Spleen (tissue), 11 donors: ENCODE results near the gene BAZ1B. TPM values are rescaled to one million over a fixed set of nuclear protein-coding genes. Genes with fewer than 3 reads are reported as not detected.
"Not testable (repeated sequence)": the region's sequence is repeated elsewhere in the genome, so short reads cannot be mapped to it uniquely, and the experiment has no call there.

Experiments
- DNase-seq: peaks from one replicate; pipeline ENCODE4 v3.0.0-alpha.2; 2020
- H3K27ac ChIP-seq, 8 donors: fragments of 200-600 bp; sonication (generic) in 7 of 8; 1 replicate in 4 of 8; 2 replicates in 4 of 8; pipeline versions ENCODE4 v1.5.0 to v1.8.0; 2016 to 2021; ENCODE audit warnings: inconsistent platforms in 4 of 8, mild to moderate bottlenecking in 4 of 8, moderate library complexity in 1 of 8
- H3K27me3 ChIP-seq, 7 donors: fragments of 200-600 bp; sonication (generic) in 6 of 7; replicated peaks in 1 of 7; 1 replicate in 4 of 7; 2 replicates in 3 of 7; pipeline versions ENCODE4 v1.5.0 to v1.8.0; 2016 to 2021; ENCODE audit warnings: inconsistent platforms in 3 of 7, mild to moderate bottlenecking in 1 of 7
- H3K36me3 ChIP-seq, 6 donors: fragments of 200-600 bp; sonication (generic) in 5 of 6; 1 replicate in 4 of 6; 2 replicates in 2 of 6; pipeline versions ENCODE4 v1.5.0 to v1.8.0; 2016 to 2021; ENCODE audit warnings: inconsistent platforms in 2 of 6
- H3K4me1 ChIP-seq, 6 donors: fragments of 200-600 bp; sonication (generic) in 5 of 6; 1 replicate in 3 of 6; 2 replicates in 3 of 6; pipeline versions ENCODE4 v1.5.0 to v1.8.0; 2016 to 2021; ENCODE audit warnings: inconsistent platforms in 3 of 6
- H3K4me3 ChIP-seq, 8 donors: fragments of 200-600 bp; sonication (generic) in 7 of 8; 1 replicate in 4 of 8; 2 replicates in 4 of 8; pipeline versions ENCODE4 v1.5.0 to v1.8.0; 2016 to 2021; ENCODE audit warnings: inconsistent platforms in 4 of 8, mild to moderate bottlenecking in 4 of 8, moderate library complexity in 2 of 8
- H3K9me3 ChIP-seq, 8 donors: fragments of 200-600 bp; sonication (generic) in 7 of 8; 1 replicate in 4 of 8; 2 replicates in 4 of 8; pipeline versions ENCODE4 v1.5.0 to v1.8.0; 2016 to 2021; ENCODE audit warnings: inconsistent platforms in 4 of 8
- CTCF ChIP-seq, 11 experiments: fragments of 200-600 bp in 7 of 11; fragments of 450-650 bp in 4 of 11; sonication (generic) in 4 of 11; IDR thresholded peaks in 8 of 11; conservative IDR thresholded peaks in 3 of 11; 1 replicate in 7 of 11; 2 replicates in 4 of 11; pipeline versions ENCODE4 v1.4.0 to v1.8.0; 2016 to 2021; ENCODE audit warnings: antibody characterized with exemption in 11 of 11, inconsistent platforms in 4 of 11, mild to moderate bottlenecking in 1 of 11
- POLR2A ChIP-seq, 3 donors: fragments of 450-650 bp; IDR thresholded peaks; one replicate each; pipeline ENCODE4 v1.5.1; 2017; ENCODE audit warnings: antibody characterized with exemption in 3 of 3, mild to moderate bottlenecking in 1 of 3
- POLR2AphosphoS5 ChIP-seq, 3 donors: sonication (generic); formaldehyde crosslinking; IDR thresholded peaks; one replicate each; pipeline ENCODE4 v1.5.1; 2017; ENCODE audit warnings: antibody characterized with exemption in 3 of 3
- WGBS, 5 donors: extraction: QIAGEN DNeasy Blood & Tissue Kit in 3 of 5; methylation state at CpG; one replicate each; pipeline versions ENCODE4 v1.1.5 to v1.1.7; 2013 to 2018; 5-methylcytosine and 5-hydroxymethylcytosine counted together
- intact Hi-C: fragments of 100-400 bp; cut with DNase I; formaldehyde crosslinking; loops from one replicate; pipeline ENCODE4 v1.15.0; 2023; ENCODE audit warnings: low total_unique reads
- polyA plus RNA-seq, 3 donors: library from polyadenylated mRNA; stranded (reverse); fragments of 200-250 nt; gene quantifications; one replicate each; pipeline ENCODE4 v1.2.1, GENCODE V29; 2013
- total RNA-seq, 7 donors: library from RNA; depleted of rRNA in 3 of 7; stranded (reverse); fragments of >200 nt in 3 of 7; fragmentation: NEBNext Ultra II Directional in 4 of 7; extraction: Animal tissue kit (Norgen Biotek cat#: 25700) in 4 of 7; gene quantifications; one replicate each; pipeline versions ENCODE4 v1.1.0 to v1.2.1, GENCODE V29; 2016 to 2021
- donor health status: healthy with polysubstance abuse.
- donor health status: DM: no; HTN: no; CAD: no; lungs with moderate emphysema.
- donor health status: DM: no; HTN: no; CAD: no.
- donor health status: Bipolar disorder and iron deficiency.
- donor health status: healthy.
- donor health status: DM: no; HTN: no; CAD: no.
- donor health status: DM: yes; HTN: yes; CAD: no.

BAZ1B gene
- total and polyA plus RNA-seq, 10 donors, result 9.2 to 61.4 (median 54.9) TPM

- intact Hi-C loops, result no loop called here
- Histone ChIP-seq H3K27me3 (no peaks in the 10 kb centered on the region), H3K4me1 (peaks cover under 1 to 84% (median 16%) of the 10 kb centered on the region in 6 donors), H3K4me3 (no peak overlapping the region), H3K9me3 (no peaks in the 10 kb centered on the region), H3K27ac (no peak overlapping the region), H3K36me3 (peaks cover 0 to 100% (median 63%) of the 10 kb centered on the region in 6 donors)
- DNase-seq, result no peak
- TF ChIP-seq CTCF (IDR thresholded peaks at IDR 0.05 in 8 of 11, conservative IDR thresholded peaks at IDR 0.05 in 3 of 11), result no peak
- no peak for TF ChIP-seq POLR2A (IDR thresholded peaks at IDR 0.05)
- TF ChIP-seq POLR2AphosphoS5 (IDR thresholded peaks at IDR 0.05), result no peak
- 89 to 95% (median 92%) methylated on average over 4 of the region's 4 CpGs for WGBS, 5 donors
Observed at GRCh38 chr7:73549176-73549575, 27.1 kb upstream of the BAZ1B start.

- no peak overlapping the region for H3K4me3 ChIP-seq
- TF ChIP-seq POLR2AphosphoS5 (IDR thresholded peaks at IDR 0.05), result no peak
- TF ChIP-seq POLR2A (IDR thresholded peaks at IDR 0.05), result no peak
- no peak for TF ChIP-seq CTCF (IDR thresholded peaks at IDR 0.05 in 8 of 11, conservative IDR thresholded peaks at IDR 0.05 in 3 of 11)
- 84 to 91% (median 88%) methylated on average over 9 of the region's 9 CpGs for WGBS, 5 donors
- peaks cover 0 to 71% (median 12%) of the 10 kb centered on the region in 6 donors for H3K4me1 ChIP-seq
- H3K27me3 ChIP-seq, result no peaks in the 10 kb centered on the region
- peak overlapping the region in 1 of 8 donors; percentile 7 for H3K27ac ChIP-seq
- no peaks in the 10 kb centered on the region for H3K9me3 ChIP-seq
- H3K36me3 ChIP-seq, result peaks cover 0 to 100% (median 64%) of the 10 kb centered on the region in 6 donors
- DNase-seq, result no peak
- intact Hi-C loops, result no loop called here
Observed at GRCh38 chr7:73547841-73548240, 25.7 kb upstream of the BAZ1B start.

GRCh38 chr7:73544678-73545077 lies 22.6 kb upstream of the BAZ1B start:
- H3K36me3 ChIP-seq, result peaks cover 0 to 100% (median 76%) of the 10 kb centered on the region in 6 donors
- TF ChIP-seq CTCF (IDR thresholded peaks at IDR 0.05 in 8 of 11, conservative IDR thresholded peaks at IDR 0.05 in 3 of 11), result no peak

GRCh38 chr7:73541722-73542121 lies 19.6 kb upstream of the BAZ1B start:
- Histone ChIP-seq H3K9me3 (no peaks in the 10 kb centered on the region), H3K27ac (no peak overlapping the region), H3K27me3 (no peaks in the 10 kb centered on the region), H3K4me1 (peaks cover 0 to 16% (median 0%) of the 10 kb centered on the region in 6 donors), H3K36me3 (peaks cover 12 to 100% (median 83%) of the 10 kb centered on the region in 6 donors), H3K4me3 (no peak overlapping the region)
- no peak for DNase-seq
- TF ChIP-seq POLR2A (IDR thresholded peaks at IDR 0.05) (no peak), POLR2AphosphoS5 (IDR thresholded peaks at IDR 0.05) (peak in 1 of 3 donors; percentile 18)
- 90 to 95% (median 94%) methylated on average over 10 of the region's 10 CpGs for WGBS, 5 donors
- intact Hi-C loops, result no loop called here

More at GRCh38 chr7:73544678-73545077, 22.6 kb upstream of the BAZ1B start:
- Histone ChIP-seq H3K9me3 (no peaks in the 10 kb centered on the region), H3K27me3 (no peaks in the 10 kb centered on the region), H3K4me3 (no peak overlapping the region), H3K27ac (no peak overlapping the region), H3K4me1 (peaks cover 0 to 46% (median 6%) of the 10 kb centered on the region in 6 donors)
- no peak for DNase-seq
- 89 to 99% (median 95%) methylated on average over 2 of the region's 2 CpGs for WGBS, 5 donors
- intact Hi-C loops, result no loop called here

- TF ChIP-seq POLR2AphosphoS5 (IDR thresholded peaks at IDR 0.05) (peak in 2 of 3 donors; percentile 16 to 53), CTCF (IDR thresholded peaks at IDR 0.05 in 8 of 11, conservative IDR thresholded peaks at IDR 0.05 in 3 of 11) (no peak), POLR2A (IDR thresholded peaks at IDR 0.05) (no peak)
- Histone ChIP-seq H3K27ac (no peak overlapping the region), H3K36me3 (peaks cover 15 to 100% (median 89%) of the 10 kb centered on the region in 6 donors), H3K27me3 (no peaks in the 10 kb centered on the region), H3K4me1 (peaks cover 0 to 3% (median 0%) of the 10 kb centered on the region in 6 donors), H3K9me3 (no peaks in the 10 kb centered on the region), H3K4me3 (no peak overlapping the region)
- DNase-seq, result no peak
- intact Hi-C loops, result no loop called here
- WGBS, 5 donors, result 92 to 97% (median 94%) methylated on average over 13 of the region's 13 CpGs
Observed at GRCh38 chr7:73539709-73540108, 17.6 kb upstream of the BAZ1B start.

- DNase-seq, intact Hi-C loops, H3K27me3 ChIP-seq: not testable (repeated sequence)
Observed at GRCh38 chr7:73538510-73538909, 16.4 kb upstream of the BAZ1B start.

More at GRCh38 chr7:73538510-73538909, 16.4 kb upstream of the BAZ1B start:
- H3K36me3 ChIP-seq, result peaks cover 15 to 100% (median 83%) of the 10 kb centered on the region in 6 donors
- not testable (repeated sequence) for H3K4me1 ChIP-seq, H3K4me3 ChIP-seq, H3K9me3 ChIP-seq, H3K27ac ChIP-seq
- WGBS, 5 donors, result 96 to 98% (median 97%) methylated on average over 2 of the region's 2 CpGs
